ENCODE measurements around the gene OBSL1.

DNA sequence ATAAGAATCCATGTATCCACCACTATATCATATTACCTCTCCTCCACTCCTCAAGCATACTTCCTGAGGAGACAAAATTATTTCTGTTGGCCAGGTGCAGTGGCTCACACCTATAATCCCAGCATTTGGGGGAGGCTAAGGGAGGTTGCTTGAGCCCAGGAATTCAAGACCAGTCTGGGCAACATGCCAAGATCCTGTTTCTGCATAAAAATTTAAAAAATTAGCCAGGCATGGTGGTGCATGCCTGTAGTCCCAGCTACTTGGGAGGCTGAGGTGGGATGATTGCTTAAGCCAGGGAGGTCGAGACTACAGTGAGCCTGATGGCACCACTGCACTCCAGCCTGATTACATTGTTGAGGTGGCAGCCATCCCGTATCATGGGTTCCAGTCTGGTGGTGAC lies 10.0 kb upstream of the OBSL1 start:
- TF ChIP-seq ZNF274 (IDR thresholded peaks at IDR 0.05; ENCODE audit: low read depth, low read length) (no peak), YY1 (IDR thresholded peaks at IDR 0.05; ENCODE audit: insufficient read depth, insufficient read length) (no peak), SUZ12 (IDR thresholded peaks at IDR 0.05; ENCODE audit: extremely low read depth, insufficient read depth, insufficient read length) (no peak)
